GM12878 (cell line): ENCODE data around the gene ANKHD1. TPM values are rescaled to one million over a fixed set of nuclear protein-coding genes. Genes with fewer than 3 reads are reported as not detected.

Experiments
- CEBPB ChIP-seq, 2 experiments: fragments of 150-350 bp in 1 of 2; IDR thresholded peaks; 2 replicates each; pipeline ENCODE4 v1.6.1; 2012 to 2014; ENCODE audit warnings: low read depth in 2 of 2, low read length in 2 of 2, borderline replicate concordance in 1 of 2, inconsistent platforms in 1 of 2
- HDAC6 ChIP-seq: fragments of 200-600 bp; sonication (generic); IDR thresholded peaks from one replicate; pipeline ENCODE4 v1.8.0; 2017; ENCODE audit warnings: antibody characterized with exemption; ENCODE audit not compliant: unreplicated experiment
- MYB ChIP-seq: fragments of 150-350 bp; IDR thresholded peaks from 2 replicates; pipeline ENCODE4 v1.6.1; 2014; ENCODE audit warnings: mild to moderate bottlenecking, low read depth, low read length, borderline replicate concordance
- NRF1 ChIP-seq: conservative IDR thresholded peaks from 2 replicates; pipeline ENCODE4 v1.6.1; 2011; ENCODE audit warnings: mild to moderate bottlenecking, low read depth, low read length, improper control_type of control experiment
- POLR2A ChIP-seq: IDR thresholded peaks from 2 replicates; pipeline ENCODE4 v1.6.1; 2011; ENCODE audit warnings: low read depth, mild to moderate bottlenecking, low read length
- POLR2AphosphoS2 ChIP-seq: IDR thresholded peaks from 2 replicates; pipeline ENCODE4 v1.6.1; 2011; ENCODE audit warnings: low read depth, mild to moderate bottlenecking, low read length, improper control_type of control experiment, moderate library complexity
- RB1 ChIP-seq: fragments of 450-650 bp; formaldehyde crosslinking; IDR thresholded peaks from 2 replicates; pipeline ENCODE4 v1.6.1; 2017; ENCODE audit warnings: mild to moderate bottlenecking, borderline replicate concordance
- RFX5 ChIP-seq: IDR thresholded peaks from 2 replicates; pipeline ENCODE4 v1.6.1; 2011; ENCODE audit warnings: low read depth, low read length, improper control_type of control experiment
- TBL1XR1 ChIP-seq: IDR thresholded peaks from 2 replicates; pipeline ENCODE4 v1.6.1; 2012; ENCODE audit warnings: low read depth, low read length, improper control_type of control experiment
- ZSCAN29 ChIP-seq: fragments of 450-650 bp; IDR thresholded peaks from 2 replicates; pipeline ENCODE4 v1.6.1; 2017; ENCODE audit warnings: mild to moderate bottlenecking, moderate library complexity
- polyA plus RNA-seq, 11 experiments: library from polyadenylated mRNA; depleted of rRNA in 4 of 11; unstranded in 6 of 11; stranded (reverse) in 5 of 11; fragments of >200 nt; fragmentation: Nextera tagmentation in 4 of 11; fragmentation: Illumina TruSeq in 1 of 11; extraction: Ambion mirVana in 4 of 11; extraction: Trizol in 1 of 11; gene quantifications; 1 replicate in 1 of 11; 2 replicates in 10 of 11; pipeline versions ENCODE4 v1.2.1 to v1.2.3, GENCODE V29; 2011 to 2016; ENCODE audit warnings: inconsistent platforms in 2 of 11, missing spikeins in 2 of 11, low read depth in 1 of 11
- total RNA-seq, 4 experiments: library from RNA; depleted of rRNA in 3 of 4; stranded (reverse); fragments of >200 nt in 3 of 4; fragmentation: Illumina TruSeq in 1 of 4; extraction: Trizol in 1 of 4; gene quantifications; 2 replicates each; pipeline versions ENCODE4 v1.2.1 to v1.2.3, GENCODE V29; 2013 to 2021
- TF ChIP-seq, protein P1 (sequence below): fragments of 450-650 bp; IDR thresholded peaks from 2 replicates; pipeline ENCODE4 v1.6.1; 2014; ENCODE audit warnings: mild to moderate bottlenecking
- TF ChIP-seq, protein P2 (sequence below): IDR thresholded peaks from 2 replicates; pipeline ENCODE4 v1.6.1; 2011; ENCODE audit warnings: low read depth, low read length, improper control_type of control experiment, borderline replicate concordance
- TF ChIP-seq, protein P3 (sequence below): fragments of 450-650 bp; IDR thresholded peaks from 2 replicates; pipeline ENCODE4 v1.6.1; 2016; ENCODE audit warnings: mild to moderate bottlenecking
- TF ChIP-seq, protein P4 (sequence below): fragments of 450-650 bp; IDR thresholded peaks from 2 replicates; pipeline ENCODE4 v1.6.1; 2017; ENCODE audit warnings: antibody characterized with exemption, mild to moderate bottlenecking, moderate library complexity
- TF ChIP-seq, protein P5 (sequence below): fragments of 150-350 bp; IDR thresholded peaks from 2 replicates; pipeline ENCODE4 v1.6.1; 2016; ENCODE audit warnings: low read depth, low read length

Gene ANKHD1
- total and polyA plus RNA-seq, 10 of the 15 experiments (the other 5 are each of a cell fraction or from before 2014, with no cell fraction given), result 31.6 to 96.8 (median 74.3) TPM

DNA sequence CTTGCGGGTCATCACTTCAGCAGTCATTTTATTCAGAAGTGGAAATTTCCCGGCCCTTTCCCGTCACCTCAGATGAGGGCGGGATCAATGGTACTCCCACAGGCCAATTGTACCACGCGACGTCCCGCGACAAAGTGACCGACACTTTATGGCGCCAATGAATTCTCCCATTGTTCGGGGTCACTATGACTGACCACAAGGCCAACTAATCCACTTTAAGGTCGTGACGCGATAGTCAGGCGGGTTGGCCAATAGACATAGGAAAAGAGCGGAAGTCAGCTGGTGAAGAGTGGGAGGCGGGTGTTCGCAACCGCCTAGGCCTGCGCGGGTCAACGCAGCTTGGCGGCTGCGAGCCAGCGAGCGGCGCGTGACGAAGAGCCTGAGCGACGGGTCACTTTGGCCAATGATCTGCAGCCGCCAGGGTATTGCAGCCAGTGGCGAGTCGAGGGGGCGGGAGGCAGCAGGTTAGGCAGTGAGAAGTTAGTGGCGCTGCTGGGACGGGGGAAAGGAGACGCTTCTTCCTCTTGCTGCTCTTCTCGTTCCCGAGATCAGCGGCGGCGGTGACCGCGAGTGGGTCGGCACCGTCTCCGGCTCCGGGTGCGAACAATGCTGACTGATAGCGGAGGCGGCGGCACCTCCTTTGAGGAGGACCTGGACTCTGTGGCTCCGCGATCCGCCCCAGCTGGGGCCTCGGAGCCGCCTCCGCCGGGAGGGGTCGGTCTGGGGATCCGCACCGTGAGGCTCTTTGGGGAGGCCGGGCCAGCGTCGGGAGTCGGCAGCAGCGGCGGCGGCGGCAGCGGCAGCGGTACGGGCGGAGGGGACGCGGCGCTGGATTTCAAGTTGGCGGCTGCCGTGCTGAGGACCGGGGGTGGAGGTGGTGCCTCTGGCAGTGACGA is at the start of gene ANKHD1 (continued):
- TF ChIP-seq CEBPB (IDR thresholded peaks at IDR 0.05; ENCODE audit: borderline replicate concordance in 1 of 2, low read depth in 2 of 2, low read length in 2 of 2) (no peak), TBL1XR1 (no peak), ZSCAN29 (no peak), NRF1 (peak; percentile 50), HDAC6 (no peak), RB1 (peak; percentile 53; the same call in 1 of the 2 replicates), POLR2A (peak; percentile 97), POLR2AphosphoS2 (no peak), RFX5 (peak; percentile 47; the same call in 1 of the 2 replicates), MYB (no peak)
- TF ChIP-seq, protein P1, sequence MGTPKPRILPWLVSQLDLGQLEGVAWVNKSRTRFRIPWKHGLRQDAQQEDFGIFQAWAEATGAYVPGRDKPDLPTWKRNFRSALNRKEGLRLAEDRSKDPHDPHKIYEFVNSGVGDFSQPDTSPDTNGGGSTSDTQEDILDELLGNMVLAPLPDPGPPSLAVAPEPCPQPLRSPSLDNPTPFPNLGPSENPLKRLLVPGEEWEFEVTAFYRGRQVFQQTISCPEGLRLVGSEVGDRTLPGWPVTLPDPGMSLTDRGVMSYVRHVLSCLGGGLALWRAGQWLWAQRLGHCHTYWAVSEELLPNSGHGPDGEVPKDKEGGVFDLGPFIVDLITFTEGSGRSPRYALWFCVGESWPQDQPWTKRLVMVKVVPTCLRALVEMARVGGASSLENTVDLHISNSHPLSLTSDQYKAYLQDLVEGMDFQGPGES, result peak; percentile 97
- TF ChIP-seq, protein P2, sequence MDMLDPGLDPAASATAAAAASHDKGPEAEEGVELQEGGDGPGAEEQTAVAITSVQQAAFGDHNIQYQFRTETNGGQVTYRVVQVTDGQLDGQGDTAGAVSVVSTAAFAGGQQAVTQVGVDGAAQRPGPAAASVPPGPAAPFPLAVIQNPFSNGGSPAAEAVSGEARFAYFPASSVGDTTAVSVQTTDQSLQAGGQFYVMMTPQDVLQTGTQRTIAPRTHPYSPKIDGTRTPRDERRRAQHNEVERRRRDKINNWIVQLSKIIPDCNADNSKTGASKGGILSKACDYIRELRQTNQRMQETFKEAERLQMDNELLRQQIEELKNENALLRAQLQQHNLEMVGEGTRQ, result peak; percentile 77
- TF ChIP-seq, protein P3, sequence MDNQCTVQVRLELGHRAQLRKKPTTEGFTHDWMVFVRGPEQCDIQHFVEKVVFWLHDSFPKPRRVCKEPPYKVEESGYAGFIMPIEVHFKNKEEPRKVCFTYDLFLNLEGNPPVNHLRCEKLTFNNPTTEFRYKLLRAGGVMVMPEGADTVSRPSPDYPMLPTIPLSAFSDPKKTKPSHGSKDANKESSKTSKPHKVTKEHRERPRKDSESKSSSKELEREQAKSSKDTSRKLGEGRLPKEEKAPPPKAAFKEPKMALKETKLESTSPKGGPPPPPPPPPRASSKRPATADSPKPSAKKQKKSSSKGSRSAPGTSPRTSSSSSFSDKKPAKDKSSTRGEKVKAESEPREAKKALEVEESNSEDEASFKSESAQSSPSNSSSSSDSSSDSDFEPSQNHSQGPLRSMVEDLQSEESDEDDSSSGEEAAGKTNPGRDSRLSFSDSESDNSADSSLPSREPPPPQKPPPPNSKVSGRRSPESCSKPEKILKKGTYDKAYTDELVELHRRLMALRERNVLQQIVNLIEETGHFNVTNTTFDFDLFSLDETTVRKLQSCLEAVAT, result peak; percentile 58; the same call in 1 of the 2 replicates
- TF ChIP-seq, protein P4, sequence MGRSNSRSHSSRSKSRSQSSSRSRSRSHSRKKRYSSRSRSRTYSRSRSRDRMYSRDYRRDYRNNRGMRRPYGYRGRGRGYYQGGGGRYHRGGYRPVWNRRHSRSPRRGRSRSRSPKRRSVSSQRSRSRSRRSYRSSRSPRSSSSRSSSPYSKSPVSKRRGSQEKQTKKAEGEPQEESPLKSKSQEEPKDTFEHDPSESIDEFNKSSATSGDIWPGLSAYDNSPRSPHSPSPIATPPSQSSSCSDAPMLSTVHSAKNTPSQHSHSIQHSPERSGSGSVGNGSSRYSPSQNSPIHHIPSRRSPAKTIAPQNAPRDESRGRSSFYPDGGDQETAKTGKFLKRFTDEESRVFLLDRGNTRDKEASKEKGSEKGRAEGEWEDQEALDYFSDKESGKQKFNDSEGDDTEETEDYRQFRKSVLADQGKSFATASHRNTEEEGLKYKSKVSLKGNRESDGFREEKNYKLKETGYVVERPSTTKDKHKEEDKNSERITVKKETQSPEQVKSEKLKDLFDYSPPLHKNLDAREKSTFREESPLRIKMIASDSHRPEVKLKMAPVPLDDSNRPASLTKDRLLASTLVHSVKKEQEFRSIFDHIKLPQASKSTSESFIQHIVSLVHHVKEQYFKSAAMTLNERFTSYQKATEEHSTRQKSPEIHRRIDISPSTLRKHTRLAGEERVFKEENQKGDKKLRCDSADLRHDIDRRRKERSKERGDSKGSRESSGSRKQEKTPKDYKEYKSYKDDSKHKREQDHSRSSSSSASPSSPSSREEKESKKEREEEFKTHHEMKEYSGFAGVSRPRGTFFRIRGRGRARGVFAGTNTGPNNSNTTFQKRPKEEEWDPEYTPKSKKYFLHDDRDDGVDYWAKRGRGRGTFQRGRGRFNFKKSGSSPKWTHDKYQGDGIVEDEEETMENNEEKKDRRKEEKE, result no peak
- TF ChIP-seq, protein P5, sequence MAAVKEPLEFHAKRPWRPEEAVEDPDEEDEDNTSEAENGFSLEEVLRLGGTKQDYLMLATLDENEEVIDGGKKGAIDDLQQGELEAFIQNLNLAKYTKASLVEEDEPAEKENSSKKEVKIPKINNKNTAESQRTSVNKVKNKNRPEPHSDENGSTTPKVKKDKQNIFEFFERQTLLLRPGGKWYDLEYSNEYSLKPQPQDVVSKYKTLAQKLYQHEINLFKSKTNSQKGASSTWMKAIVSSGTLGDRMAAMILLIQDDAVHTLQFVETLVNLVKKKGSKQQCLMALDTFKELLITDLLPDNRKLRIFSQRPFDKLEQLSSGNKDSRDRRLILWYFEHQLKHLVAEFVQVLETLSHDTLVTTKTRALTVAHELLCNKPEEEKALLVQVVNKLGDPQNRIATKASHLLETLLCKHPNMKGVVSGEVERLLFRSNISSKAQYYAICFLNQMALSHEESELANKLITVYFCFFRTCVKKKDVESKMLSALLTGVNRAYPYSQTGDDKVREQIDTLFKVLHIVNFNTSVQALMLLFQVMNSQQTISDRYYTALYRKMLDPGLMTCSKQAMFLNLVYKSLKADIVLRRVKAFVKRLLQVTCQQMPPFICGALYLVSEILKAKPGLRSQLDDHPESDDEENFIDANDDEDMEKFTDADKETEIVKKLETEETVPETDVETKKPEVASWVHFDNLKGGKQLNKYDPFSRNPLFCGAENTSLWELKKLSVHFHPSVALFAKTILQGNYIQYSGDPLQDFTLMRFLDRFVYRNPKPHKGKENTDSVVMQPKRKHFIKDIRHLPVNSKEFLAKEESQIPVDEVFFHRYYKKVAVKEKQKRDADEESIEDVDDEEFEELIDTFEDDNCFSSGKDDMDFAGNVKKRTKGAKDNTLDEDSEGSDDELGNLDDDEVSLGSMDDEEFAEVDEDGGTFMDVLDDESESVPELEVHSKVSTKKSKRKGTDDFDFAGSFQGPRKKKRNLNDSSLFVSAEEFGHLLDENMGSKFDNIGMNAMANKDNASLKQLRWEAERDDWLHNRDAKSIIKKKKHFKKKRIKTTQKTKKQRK, result peak; percentile 99
- TF ChIP-seq, all 136 proteins: peak for 68
